Activated T-cell treated with anti-CD3 and anti-CD28 coated beads, Interleukin-2, amount 50 U/mL, for 1 hour (primary cell): Measurements from ENCODE around the gene TMEM138.

Experiments
- DNase-seq: peaks from one replicate; pipeline ENCODE4 v3.0.0-alpha.2; 2020

Gene TMEM138

GRCh38 chr11:61342207-61342803 is 19.9 kb upstream of the TMEM138 start:
- no peak for DNase-seq

GRCh38 chr11:61343792-61344745 is 18.1 kb upstream of the TMEM138 start:
- no peak for DNase-seq

DNA sequence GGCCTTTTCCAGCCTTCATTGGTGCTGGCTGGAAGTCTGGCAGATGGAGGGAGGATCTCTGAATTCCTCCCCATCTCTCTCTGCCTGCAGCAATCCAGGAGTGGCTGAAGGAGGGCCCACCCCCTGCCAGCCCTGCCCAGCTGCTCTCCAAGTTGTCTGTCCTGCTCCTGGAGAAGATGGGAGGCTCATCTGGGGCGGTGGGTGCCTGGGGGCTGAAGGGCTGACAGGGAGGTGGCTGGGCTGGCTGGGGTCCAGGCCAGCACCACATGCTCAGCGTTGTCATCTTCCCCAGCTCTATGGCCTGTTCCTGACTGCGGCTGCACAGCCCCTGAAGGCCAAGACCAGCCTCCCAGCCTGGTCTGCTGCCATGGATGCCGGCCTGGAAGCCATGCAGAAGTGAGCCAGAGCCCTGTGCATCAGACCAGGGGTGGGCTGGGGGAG is 17.0 kb upstream of the TMEM138 start:
- no peak for DNase-seq

- no peak for DNase-seq
Measured at GRCh38 chr11:61345954-61346843, 16.0 kb upstream of the TMEM138 start.

GRCh38 chr11:61347916-61348461 is 14.2 kb upstream of the TMEM138 start:
- no peak for DNase-seq

- DNase-seq = no peak
Measured at GRCh38 chr11:61349189-61349751, 12.9 kb upstream of the TMEM138 start.

- DNase-seq = no peak
Measured at GRCh38 chr11:61349916-61350315, 12.3 kb upstream of the TMEM138 start.

DNA sequence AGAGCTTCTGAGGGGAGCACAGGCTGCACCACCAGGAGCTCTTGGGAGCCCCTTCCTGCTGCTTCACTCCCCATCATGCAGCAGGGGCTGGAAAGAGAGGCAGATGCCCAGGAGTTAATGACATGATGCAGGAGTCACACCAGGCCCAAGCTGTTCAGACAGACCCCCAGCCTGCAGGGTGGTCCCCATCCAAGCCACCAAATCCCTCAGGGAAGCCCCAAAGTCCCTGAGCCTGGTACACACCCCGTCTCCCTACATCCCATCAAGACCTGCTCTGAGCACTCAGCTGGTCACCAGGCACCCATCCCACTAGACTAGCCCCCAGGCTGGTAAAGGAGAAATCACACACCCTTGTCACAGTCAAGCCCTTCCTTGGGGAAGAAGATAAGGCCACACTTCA is 11.8 kb upstream of the TMEM138 start:
- no peak for DNase-seq

DNA sequence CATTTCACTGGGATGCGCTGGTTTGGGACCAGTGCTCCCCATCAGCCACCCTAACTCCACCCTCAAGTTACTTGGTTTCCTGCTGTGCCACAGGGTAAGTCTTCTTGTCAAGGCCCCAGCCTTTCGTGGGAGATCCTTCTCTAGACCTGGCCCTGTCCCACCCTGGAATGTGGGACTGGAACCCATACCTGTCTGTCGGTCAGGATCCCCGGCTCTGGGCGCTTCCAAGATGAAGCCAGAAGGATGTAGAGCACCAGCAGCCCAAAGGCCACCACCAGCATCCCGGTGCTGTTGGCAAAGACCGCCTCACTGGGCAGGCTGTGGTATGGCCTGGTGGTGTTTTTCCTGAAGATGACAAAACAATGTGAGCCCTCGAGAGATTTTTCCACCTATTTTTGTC is 11.4 kb upstream of the TMEM138 start:
- no peak for DNase-seq

- no peak for DNase-seq
Measured at GRCh38 chr11:61352038-61352437, 10.1 kb upstream of the TMEM138 start.

DNA sequence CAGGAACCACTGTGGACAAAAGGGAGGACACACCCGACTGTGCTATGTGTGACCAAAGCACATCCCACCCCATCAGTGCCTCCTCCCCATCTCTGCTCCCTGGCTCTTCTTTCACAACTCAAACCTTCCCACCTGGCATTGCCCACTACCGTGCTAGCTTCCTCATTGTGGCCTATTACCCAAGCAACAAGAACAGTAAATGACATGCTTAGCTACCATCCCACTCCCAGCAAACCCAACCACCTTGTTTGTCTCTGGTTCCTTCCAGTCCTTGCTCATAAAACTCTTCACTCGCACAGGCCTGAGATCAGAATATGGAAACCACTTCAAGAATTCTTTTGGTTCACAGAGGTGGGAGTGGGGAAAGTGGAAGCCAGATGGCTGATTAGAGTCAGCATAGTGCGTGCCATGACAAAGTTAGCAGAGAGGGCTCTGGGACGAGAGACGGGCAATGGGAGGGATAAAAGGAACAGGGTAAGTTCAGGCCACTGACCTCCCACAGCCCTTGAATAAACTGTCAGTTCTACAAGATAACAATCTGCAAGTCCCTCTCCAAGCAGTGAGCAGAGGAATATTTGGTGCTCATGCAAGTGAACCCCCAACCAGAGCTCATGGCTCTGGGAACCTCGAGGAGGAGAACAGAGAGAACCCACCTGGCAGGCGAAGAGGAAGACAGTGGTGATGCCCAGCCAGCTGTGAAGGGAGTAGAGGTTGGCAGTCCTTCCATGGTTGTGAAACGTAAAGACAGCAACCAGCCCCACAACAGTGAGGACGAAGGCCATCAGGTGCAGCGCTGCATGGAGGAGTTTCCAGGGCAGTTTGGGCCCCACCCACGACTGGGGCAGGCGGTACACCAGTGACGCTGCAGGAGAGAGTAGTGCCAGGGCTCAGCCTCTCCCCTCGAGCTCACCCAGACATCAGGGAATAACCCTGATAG is 8.8 kb upstream of the TMEM138 start:
- no peak for DNase-seq

GRCh38 chr11:61354208-61354607 is 8.0 kb upstream of the TMEM138 start:
- no peak for DNase-seq

DNA sequence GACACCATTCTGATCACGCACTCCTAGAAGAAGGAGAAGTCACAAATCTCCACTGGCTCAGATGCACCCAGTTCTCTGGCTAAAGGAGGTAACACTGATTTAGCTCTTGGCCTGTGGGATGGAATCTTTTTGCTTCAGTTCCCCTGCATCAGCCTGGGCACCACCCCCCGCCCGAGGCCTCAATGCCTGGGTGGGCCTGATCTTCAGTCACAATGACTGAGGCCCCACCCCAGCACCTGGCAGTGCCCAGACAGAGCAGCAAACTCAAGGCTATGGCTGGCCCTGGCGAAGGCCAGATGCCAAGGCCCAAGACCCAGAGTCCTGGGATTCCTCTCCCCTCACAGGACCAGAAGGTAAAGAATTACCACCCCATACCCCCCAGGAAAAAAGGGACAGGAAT is 5.5 kb upstream of the TMEM138 start:
- no peak for DNase-seq

DNA sequence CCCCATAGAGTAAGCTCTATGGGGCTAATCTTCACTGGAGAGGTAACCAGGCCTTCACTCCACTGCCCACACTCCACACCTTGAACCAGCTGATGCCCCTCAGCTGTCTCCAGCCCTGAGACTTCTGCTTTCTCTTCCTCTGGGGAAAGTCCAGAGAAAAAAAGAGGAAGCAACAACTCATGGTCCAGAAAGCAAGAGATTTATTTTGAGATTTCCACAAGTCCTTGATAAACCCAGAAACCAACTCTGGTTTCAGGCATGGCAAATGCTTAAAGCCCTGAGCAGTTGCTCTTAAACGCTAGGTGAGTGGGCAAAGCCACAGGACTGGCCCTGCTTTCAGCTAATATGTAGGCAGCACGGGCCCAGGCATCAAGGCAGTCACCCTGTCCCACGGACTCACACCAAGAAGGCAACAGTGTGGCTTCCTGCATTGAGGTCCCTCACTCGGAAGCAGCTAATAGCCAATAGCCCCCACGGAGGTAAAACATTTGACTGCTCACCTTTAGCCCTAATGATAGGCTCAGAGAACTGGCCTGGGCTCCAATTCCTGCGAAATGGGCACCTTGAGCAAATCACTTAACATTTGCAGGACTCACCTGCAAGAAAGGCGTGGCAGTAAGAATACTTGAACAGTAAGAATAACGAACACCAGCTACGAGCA is 4.8 kb upstream of the TMEM138 start:
- no peak for DNase-seq

GRCh38 chr11:61357894-61358239 is 4.3 kb upstream of the TMEM138 start:
- DNase-seq = no peak

DNA sequence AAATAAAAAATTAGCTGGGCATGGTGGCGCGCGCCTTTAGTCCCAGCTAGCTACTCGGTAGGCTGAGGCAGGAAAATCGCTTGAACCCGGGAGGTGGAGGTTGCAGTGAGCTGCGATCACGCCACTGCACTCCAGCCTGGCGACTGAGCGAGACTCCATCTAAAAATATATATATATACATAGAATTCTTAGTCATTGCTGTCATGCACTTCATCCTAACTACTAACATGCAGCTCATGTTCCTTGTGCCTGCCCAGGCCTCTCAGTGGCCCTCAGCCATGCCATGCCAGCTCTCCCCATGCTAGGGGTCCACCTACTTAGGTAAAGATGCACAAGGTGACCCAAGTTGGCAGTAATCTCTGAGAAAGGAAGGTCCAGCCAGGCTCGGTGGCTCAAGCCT is 3.6 kb upstream of the TMEM138 start:
- DNase-seq = no peak

- no peak for DNase-seq
Measured at GRCh38 chr11:61359516-61359915, 2.7 kb upstream of the TMEM138 start.

GRCh38 chr11:61361237-61361740 is 885 bp upstream of the TMEM138 start:
- DNase-seq = no peak

DNA sequence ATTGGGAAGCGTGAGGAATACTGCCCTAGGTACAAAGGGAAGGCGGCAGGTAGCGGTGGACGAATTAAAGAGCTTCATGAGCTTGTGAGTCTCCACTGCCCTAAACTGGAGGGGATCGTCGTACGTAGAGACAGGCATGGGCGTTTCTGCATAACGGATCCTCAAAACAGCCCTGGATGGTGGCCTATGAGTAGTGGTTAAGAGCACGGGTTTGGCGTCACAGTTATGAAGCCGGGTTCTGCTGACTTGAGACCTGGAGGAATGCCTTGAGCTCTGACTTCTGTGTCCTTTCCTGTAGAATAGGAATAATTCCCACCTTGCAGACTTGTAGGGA is 335 bp downstream of the TMEM138 start:
- no peak for DNase-seq

- DNase-seq = no peak
Measured at GRCh38 chr11:61364012-61364675, 2.0 kb downstream of the TMEM138 start.
